Activated naive CD4-positive, alpha-beta T cell treated with anti-CD3 and anti-CD28 coated beads, Interleukin-2, amount 50 U/mL, for 24 hours (primary cell): ENCODE results near the gene ECE1.
A peak's percentile ranks its signal among the peaks of the same experiment; 100 is the strongest.

Experiments
- H3K27ac Mint-ChIP-seq: one replicate; pipeline ENCODE4 v1.8.0; 2021; ENCODE audit warnings: mild to moderate bottlenecking, mixed read lengths
- H3K27me3 Mint-ChIP-seq: one replicate; pipeline ENCODE4 v1.8.0; 2021; ENCODE audit warnings: mixed read lengths
- H3K36me3 Mint-ChIP-seq: one replicate; pipeline ENCODE4 v1.8.0; 2021; ENCODE audit warnings: mixed read lengths
- H3K4me1 Mint-ChIP-seq: one replicate; pipeline ENCODE4 v1.8.0; 2021; ENCODE audit warnings: mixed read lengths
- H3K4me3 Mint-ChIP-seq: one replicate; pipeline ENCODE4 v1.8.0; 2021; ENCODE audit warnings: mild to moderate bottlenecking, mixed read lengths
- H3K9me3 Mint-ChIP-seq: one replicate; pipeline ENCODE4 v1.8.0; 2021; ENCODE audit warnings: mixed read lengths

Gene ECE1

DNA sequence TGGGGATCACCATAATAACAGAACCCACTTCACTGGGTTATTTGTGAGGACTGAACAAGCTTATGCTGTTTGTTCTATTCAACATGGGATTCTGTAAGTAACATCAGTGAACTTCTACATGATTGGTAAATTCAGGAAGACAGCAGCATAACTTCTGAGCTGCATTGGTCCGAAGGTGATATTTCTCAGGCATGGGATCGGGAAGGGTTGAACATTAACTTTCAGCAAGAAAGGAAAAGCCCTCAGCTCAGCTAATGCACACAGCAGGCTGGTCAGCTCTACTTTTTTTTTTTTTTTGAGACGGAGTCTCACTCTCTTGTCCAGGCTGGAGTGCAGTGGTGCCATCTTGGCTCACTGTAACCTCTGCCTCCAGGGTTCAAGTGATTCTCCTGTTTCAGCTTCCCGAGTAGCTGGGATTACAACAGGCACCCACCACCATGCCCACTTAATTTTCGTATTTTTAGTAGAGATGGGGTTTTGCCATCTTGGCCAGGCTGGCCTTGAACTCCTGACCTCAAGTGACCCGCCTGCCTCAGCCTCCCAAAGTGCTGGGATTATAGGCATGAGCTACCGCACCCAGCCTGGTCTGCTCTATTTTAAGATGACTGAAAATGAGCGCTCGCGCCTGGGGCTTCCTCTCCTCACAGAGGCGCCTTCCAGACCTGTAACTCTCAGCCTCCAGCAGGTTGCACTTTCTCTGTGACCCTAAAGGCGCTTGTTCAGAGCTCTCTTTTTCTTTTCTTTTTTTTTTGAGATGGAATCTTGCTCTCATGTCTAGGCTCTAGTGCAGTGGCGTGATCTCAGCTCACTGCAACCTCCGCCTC lies 42.2 kb downstream of the ECE1 start:
- Mint-ChIP-seq H3K36me3 (peaks cover 16% of the 10 kb centered on the region), H3K27me3 (no peaks in the 10 kb centered on the region), H3K9me3 (no peaks in the 10 kb centered on the region), H3K4me3 (no peak overlapping the region), H3K4me1 (peaks cover 14% of the 10 kb centered on the region), H3K27ac (peak overlapping the region; percentile 81)

DNA sequence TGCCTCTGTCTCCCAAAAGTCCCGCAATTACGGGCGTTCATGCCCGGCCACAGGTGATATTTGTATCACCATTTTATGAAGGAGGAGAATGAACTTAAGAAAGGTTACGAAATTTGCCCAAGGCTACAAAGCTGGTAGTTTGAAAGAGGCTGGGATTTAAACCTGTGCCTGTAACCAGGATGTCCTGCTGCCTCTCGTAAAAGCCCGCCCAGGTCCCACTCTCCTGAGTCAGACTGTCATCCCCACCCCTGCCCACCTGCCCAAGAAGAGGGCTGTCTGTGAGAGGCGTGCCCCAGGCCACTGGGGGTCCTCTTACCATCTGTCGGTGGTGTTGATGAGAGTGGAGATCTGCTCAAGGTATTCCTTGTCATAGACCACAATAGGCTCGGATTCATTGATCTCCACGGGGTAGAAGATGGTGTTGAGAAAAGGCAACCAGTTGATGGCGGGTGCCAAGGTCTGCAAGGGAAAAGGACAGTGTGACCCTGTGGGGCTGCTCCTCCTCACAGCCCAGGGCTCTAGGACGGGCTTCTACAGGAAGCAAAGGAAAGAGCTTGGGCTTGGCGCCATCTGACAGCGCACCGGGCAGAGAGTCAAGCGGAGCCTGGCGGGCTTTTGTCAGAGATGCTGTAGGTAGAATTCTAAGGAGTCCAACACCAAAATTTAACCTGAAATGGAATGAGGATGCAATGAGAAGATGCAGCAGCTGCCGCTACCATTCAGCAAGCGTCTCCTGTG lies 43.2 kb downstream of the ECE1 start:
- Mint-ChIP-seq H3K27ac (peak overlapping the region; percentile 18), H3K27me3 (no peaks in the 10 kb centered on the region)

GRCh38 chr1:21245688-21246229 lies 44.5 kb downstream of the ECE1 start:
- Mint-ChIP-seq H3K27ac (no peak overlapping the region), H3K4me3 (no peak overlapping the region), H3K27me3 (no peaks in the 10 kb centered on the region), H3K36me3 (peaks cover 12% of the 10 kb centered on the region), H3K4me1 (no peaks in the 10 kb centered on the region), H3K9me3 (no peaks in the 10 kb centered on the region)

More for the DNA sequence above, 43.2 kb downstream of the ECE1 start:
- Mint-ChIP-seq H3K4me3 (no peak overlapping the region), H3K9me3 (no peaks in the 10 kb centered on the region), H3K4me1 (peaks cover 5% of the 10 kb centered on the region), H3K36me3 (peaks cover 12% of the 10 kb centered on the region)

DNA sequence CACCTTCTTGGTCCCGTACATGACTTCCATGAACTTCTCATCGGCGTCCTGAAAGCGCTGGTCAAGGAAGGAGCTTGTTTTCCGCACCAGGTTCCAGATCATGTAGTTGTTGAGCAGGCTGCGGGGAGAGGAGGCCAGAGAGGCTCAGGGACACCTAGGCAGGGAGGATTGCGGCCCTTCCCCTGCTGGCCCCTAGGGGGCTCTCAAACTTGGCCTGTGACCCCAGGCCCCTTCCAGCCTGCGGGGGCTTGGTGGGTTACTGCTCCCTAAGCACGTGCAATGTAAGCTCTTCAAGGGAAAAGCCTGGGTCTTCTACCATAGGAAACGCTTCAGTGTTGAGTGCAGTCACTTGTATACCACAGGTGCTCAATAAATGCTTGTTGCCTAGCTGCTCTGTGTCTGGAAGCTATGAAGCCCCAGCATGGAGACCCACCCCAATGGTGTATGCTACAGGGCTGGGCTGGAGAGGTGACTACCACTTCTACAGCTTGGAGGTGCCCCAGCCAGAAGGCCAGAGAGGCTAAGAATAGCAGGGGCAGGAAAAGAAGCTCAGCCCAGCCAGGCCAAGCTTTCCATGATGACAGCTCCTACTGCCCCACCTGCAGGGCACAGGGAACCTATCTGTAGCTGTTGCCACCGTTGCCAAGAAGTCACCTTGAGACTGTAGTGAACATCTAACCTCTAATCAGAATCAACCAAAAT lies 45.1 kb downstream of the ECE1 start:
- Mint-ChIP-seq H3K4me3 (no peak overlapping the region), H3K36me3 (peaks cover 12% of the 10 kb centered on the region), H3K4me1 (no peaks in the 10 kb centered on the region), H3K27ac (peak overlapping the region; percentile 82), H3K9me3 (no peaks in the 10 kb centered on the region), H3K27me3 (no peaks in the 10 kb centered on the region)

DNA sequence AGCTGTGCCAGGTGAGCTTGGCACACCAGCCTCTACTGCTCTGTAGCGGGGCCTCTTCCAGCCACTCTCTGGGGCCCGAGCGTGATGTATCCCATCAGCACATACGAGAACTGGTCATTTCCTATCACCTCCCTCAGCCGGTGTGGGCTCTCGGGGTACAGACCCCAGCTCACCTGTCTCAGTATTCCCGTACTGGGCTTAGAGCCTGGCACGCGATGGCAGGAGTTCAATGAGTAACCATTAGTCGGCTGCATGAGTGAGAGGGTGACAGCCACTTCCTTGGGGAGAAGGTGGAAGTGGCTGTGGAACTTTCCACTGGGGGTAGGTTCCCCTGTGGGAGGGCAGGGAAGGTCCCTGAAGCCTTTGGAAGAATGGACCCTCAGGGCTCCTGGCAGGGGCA lies 46.1 kb downstream of the ECE1 start:
- no peak overlapping the region for H3K4me3 Mint-ChIP-seq
- H3K27me3 Mint-ChIP-seq, result no peaks in the 10 kb centered on the region
- no peaks in the 10 kb centered on the region for H3K4me1 Mint-ChIP-seq
- H3K36me3 Mint-ChIP-seq, result peaks cover 12% of the 10 kb centered on the region
- no peak overlapping the region for H3K27ac Mint-ChIP-seq
- H3K9me3 Mint-ChIP-seq, result no peaks in the 10 kb centered on the region

GRCh38 chr1:21242846-21243245 lies 47.4 kb downstream of the ECE1 start:
- H3K9me3 Mint-ChIP-seq, result no peaks in the 10 kb centered on the region
- H3K27ac Mint-ChIP-seq, result peak overlapping the region; percentile 46
- H3K4me3 Mint-ChIP-seq, result no peak overlapping the region
- H3K36me3 Mint-ChIP-seq, result peaks cover 11% of the 10 kb centered on the region
- H3K4me1 Mint-ChIP-seq, result no peaks in the 10 kb centered on the region
- no peaks in the 10 kb centered on the region for H3K27me3 Mint-ChIP-seq

GRCh38 chr1:21241771-21242581 lies 48.3 kb downstream of the ECE1 start:
- Mint-ChIP-seq H3K36me3 (peaks cover 9% of the 10 kb centered on the region), H3K4me1 (no peaks in the 10 kb centered on the region), H3K9me3 (no peaks in the 10 kb centered on the region), H3K27me3 (no peaks in the 10 kb centered on the region), H3K27ac (no peak overlapping the region), H3K4me3 (no peak overlapping the region)

- Mint-ChIP-seq H3K9me3 (no peaks in the 10 kb centered on the region), H3K27ac (no peak overlapping the region), H3K27me3 (no peaks in the 10 kb centered on the region), H3K4me1 (no peaks in the 10 kb centered on the region), H3K36me3 (peaks cover 5% of the 10 kb centered on the region), H3K4me3 (no peak overlapping the region)
Observed at GRCh38 chr1:21240706-21241105, 49.6 kb downstream of the ECE1 start.

DNA sequence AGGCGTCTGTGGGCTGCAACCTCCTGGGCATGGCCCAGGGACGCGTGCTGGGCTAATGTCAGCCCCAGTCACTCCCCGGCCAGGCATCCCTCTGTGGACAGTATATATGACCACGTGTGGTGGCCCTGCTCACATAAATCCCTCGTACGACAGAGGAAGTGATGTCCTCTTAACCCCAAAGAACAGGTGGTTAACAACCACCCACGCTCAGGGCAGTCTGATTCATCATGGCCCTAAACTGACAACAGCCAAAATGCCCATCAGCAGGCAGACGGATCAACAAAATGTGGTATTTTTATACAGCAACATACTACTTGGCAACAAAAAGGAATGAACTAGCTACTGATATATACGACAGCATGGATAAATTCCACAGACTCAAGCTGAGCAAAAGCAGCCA lies 51.0 kb downstream of the ECE1 start:
- H3K4me1 Mint-ChIP-seq, result no peaks in the 10 kb centered on the region
- H3K9me3 Mint-ChIP-seq, result no peaks in the 10 kb centered on the region
- H3K4me3 Mint-ChIP-seq, result no peak overlapping the region
- H3K36me3 Mint-ChIP-seq, result peaks cover 5% of the 10 kb centered on the region
- H3K27me3 Mint-ChIP-seq, result no peaks in the 10 kb centered on the region
- H3K27ac Mint-ChIP-seq, result no peak overlapping the region

GRCh38 chr1:21238141-21238800 lies 52.0 kb downstream of the ECE1 start:
- Mint-ChIP-seq H3K27me3 (no peaks in the 10 kb centered on the region), H3K4me1 (no peaks in the 10 kb centered on the region), H3K36me3 (peaks cover 6% of the 10 kb centered on the region), H3K9me3 (no peaks in the 10 kb centered on the region), H3K27ac (peak overlapping the region; percentile 30), H3K4me3 (no peak overlapping the region)

DNA sequence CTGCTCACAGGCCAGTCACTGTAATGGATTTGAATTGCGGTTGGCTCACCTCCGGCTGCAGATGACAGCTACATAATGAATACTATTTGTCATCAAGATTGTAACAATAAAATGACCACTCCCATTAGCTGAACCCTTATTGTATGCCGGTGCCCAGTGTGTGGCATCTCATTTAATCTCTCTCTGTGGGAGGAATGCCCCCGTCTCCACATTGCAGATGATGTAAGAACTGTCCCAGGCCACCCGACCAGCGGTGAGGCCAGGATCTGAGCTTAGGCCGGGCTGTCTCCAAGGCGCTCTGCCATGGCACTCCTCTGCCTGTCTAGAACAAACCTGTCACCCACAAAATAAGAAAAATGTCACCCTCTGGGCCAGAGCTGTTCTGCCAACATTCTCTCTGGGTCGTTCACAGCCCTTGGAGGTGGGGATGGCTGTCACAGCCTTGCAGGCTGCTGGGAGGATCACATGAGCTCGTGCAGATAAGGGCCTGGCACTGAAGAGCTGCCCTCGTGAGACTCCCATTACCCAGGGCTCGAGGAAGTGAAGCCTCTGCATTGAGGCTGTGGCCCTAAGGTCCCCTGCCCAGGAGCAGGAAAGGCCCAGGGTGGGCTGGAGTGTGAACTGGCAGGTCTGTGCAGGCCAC lies 52.7 kb downstream of the ECE1 start:
- H3K4me3 Mint-ChIP-seq, result no peak overlapping the region
- no peaks in the 10 kb centered on the region for H3K9me3 Mint-ChIP-seq
- H3K4me1 Mint-ChIP-seq, result no peaks in the 10 kb centered on the region
- no peaks in the 10 kb centered on the region for H3K27me3 Mint-ChIP-seq
- H3K27ac Mint-ChIP-seq, result no peak overlapping the region
- H3K36me3 Mint-ChIP-seq, result peaks cover 6% of the 10 kb centered on the region

DNA sequence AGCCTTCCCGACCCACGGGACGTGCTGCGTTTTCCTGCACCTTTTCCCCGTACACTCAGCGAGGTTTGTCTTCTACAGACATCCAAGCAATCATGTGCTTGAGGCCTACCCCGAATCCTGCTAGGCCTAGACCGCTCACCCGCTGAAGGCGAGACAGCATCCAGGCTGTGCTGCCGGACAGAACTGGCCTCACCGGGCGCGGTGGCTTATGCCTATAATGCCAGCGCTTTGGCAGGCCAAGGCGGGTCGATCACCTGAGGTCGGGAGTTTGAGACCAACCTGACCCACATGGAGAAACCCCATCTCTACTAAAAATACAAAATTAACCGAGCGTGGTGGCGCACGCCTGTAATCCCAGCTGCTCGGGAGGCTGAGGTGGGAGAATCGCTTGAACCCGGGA lies 54.1 kb downstream of the ECE1 start:
- no peaks in the 10 kb centered on the region for H3K27me3 Mint-ChIP-seq
- no peaks in the 10 kb centered on the region for H3K4me1 Mint-ChIP-seq
- no peak overlapping the region for H3K27ac Mint-ChIP-seq
- H3K9me3 Mint-ChIP-seq, result no peaks in the 10 kb centered on the region
- H3K36me3 Mint-ChIP-seq, result peaks cover 6% of the 10 kb centered on the region
- H3K4me3 Mint-ChIP-seq, result no peak overlapping the region

DNA sequence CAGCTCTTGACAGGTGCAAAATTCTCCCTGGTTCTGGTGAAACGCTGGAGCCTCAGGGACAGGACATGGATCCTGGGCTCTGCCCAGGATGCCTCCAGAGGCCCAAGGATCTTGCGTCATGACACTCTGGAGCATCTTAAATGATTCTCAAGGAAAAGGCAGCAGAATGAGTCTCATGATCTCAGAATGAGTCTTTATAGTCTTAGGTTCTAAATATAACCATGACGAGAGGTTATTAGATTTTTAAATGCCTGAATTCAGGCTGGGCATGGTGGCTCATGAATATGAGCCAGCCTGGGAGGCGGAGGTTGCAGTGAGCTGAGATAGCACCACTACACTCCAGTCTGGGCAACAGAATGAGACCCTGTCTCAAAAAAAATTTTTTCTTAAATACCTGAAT lies 55.5 kb downstream of the ECE1 start:
- Mint-ChIP-seq H3K27me3 (no peaks in the 10 kb centered on the region), H3K36me3 (peaks cover 6% of the 10 kb centered on the region), H3K27ac (no peak overlapping the region), H3K4me3 (no peak overlapping the region), H3K9me3 (no peaks in the 10 kb centered on the region), H3K4me1 (no peaks in the 10 kb centered on the region)

DNA sequence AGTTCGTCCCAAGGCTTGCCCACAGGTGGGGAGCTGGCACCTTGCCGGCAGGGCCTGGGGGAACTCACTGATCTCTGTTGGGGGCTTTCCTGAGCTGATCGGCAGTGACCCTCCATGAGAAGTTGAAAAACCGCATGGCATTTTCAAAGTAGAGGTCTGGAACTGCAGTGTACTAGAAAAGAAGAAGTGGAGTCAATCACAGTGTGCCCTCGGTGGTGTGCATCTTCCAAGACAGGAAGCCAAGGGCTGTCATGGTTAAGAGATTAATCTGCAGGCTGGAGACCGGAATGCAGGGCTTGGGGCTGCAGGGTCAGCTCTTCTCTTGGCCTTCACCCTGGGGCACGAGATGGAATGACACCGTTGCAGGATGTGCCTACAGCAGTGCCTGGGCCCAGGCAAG lies 56.8 kb downstream of the ECE1 start:
- H3K4me1 Mint-ChIP-seq, result no peaks in the 10 kb centered on the region
- H3K27me3 Mint-ChIP-seq, result no peaks in the 10 kb centered on the region
- H3K4me3 Mint-ChIP-seq, result no peak overlapping the region
- peaks cover 6% of the 10 kb centered on the region for H3K36me3 Mint-ChIP-seq
- H3K27ac Mint-ChIP-seq, result peak overlapping the region; percentile 77
- no peaks in the 10 kb centered on the region for H3K9me3 Mint-ChIP-seq
